Lower lobe of right lung (tissue), 2 donors: ENCODE data around the gene TSPAN9. TPM values are rescaled to one million over a fixed set of nuclear protein-coding genes. Genes with fewer than 3 reads are reported as not detected.

Experiments
- ATAC-seq, 2 donors: fragments of 200-7000 bp; cut with Tn5 transposase; one replicate each; pipeline ENCODE4 v1.9.1; 2020 to 2022; ENCODE audit warnings: mild to moderate bottlenecking in 2 of 2, moderate library complexity in 2 of 2
- DNase-seq: peaks from one replicate; pipeline ENCODE4 v3.0.0-alpha.2; 2020
- H3K27ac ChIP-seq: fragments of 200-600 bp; one replicate; pipeline ENCODE4 v1.8.0; 2022
- H3K27me3 ChIP-seq: fragments of 200-600 bp; one replicate; pipeline ENCODE4 v1.8.0; 2022; ENCODE audit warnings: low read depth
- H3K36me3 ChIP-seq: fragments of 200-600 bp; one replicate; pipeline ENCODE4 v1.8.0; 2022; ENCODE audit warnings: mild to moderate bottlenecking
- H3K4me1 ChIP-seq: fragments of 200-600 bp; one replicate; pipeline ENCODE4 v1.8.0; 2022
- H3K4me3 ChIP-seq: fragments of 200-600 bp; one replicate; pipeline ENCODE4 v1.8.0; 2022; ENCODE audit warnings: mild to moderate bottlenecking
- H3K9me3 ChIP-seq: fragments of 200-600 bp; one replicate; pipeline ENCODE4 v1.8.0; 2022
- intact Hi-C: fragments of 100-400 bp; cut with DNase I; formaldehyde crosslinking; loops from one replicate; pipeline ENCODE4 v1.11.0; 2022
- total RNA-seq: library from RNA; stranded (reverse); fragmentation: NEBNext Ultra II Directional; extraction: Animal tissue kit (Norgen Biotek cat#: 25700); gene quantifications from one replicate; pipeline ENCODE4 v1.2.1, GENCODE V29; 2021
- TF ChIP-seq, protein P1 (sequence below): fragments of 200-600 bp; IDR thresholded peaks from one replicate; pipeline ENCODE4 v1.8.0; 2022; ENCODE audit warnings: antibody characterized with exemption, mild to moderate bottlenecking
- donor health status: DM: no; HTN: yes; CAD: no; lungs with severe emphysema.

Gene TSPAN9
- total RNA-seq, 1 donor from 2014 or later, result 61.1 TPM

DNA sequence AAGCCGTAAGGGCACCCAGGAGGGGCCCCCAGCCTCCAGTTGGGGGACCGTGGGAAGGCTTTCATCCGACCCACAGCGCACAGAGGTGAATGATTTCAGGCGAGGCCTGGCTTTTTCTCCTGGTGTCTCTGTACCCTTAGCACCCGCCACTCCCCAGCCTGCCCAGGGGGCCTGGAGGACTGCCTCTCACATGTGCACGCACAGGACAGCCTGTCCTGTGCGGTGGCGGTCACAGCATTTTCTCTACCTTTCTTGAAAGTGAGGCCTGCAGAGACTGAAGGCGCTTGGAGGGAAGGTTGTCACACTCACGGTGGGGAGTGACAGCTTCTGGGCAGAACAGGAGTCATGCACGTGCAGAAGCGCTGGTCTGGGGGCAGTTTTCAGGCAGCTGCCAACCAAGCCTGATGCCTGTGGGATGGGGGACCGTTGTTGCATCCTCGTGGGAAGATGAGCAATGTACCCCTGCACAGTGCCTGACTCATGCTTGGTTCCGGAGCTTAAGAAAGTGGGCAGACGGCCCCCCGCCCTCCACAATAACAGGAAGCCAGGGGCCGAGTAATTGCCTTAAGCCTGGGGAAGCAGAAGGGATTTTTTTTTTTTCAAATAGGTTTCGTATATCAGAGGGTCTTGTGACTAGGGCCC is 148.1 kb downstream of the TSPAN9 start:
- Histone ChIP-seq H3K27ac (no peak overlapping the region), H3K4me1 (peaks cover 18% of the 10 kb centered on the region), H3K27me3 (no peaks in the 10 kb centered on the region), H3K36me3 (no peaks in the 10 kb centered on the region), H3K4me3 (no peak overlapping the region), H3K9me3 (no peaks in the 10 kb centered on the region)
- DNase-seq, result no peak
- ATAC-seq, result no peak
- TF ChIP-seq, protein P1, sequence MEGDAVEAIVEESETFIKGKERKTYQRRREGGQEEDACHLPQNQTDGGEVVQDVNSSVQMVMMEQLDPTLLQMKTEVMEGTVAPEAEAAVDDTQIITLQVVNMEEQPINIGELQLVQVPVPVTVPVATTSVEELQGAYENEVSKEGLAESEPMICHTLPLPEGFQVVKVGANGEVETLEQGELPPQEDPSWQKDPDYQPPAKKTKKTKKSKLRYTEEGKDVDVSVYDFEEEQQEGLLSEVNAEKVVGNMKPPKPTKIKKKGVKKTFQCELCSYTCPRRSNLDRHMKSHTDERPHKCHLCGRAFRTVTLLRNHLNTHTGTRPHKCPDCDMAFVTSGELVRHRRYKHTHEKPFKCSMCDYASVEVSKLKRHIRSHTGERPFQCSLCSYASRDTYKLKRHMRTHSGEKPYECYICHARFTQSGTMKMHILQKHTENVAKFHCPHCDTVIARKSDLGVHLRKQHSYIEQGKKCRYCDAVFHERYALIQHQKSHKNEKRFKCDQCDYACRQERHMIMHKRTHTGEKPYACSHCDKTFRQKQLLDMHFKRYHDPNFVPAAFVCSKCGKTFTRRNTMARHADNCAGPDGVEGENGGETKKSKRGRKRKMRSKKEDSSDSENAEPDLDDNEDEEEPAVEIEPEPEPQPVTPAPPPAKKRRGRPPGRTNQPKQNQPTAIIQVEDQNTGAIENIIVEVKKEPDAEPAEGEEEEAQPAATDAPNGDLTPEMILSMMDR, result no peak
- intact Hi-C loops, result no loop called here

DNA sequence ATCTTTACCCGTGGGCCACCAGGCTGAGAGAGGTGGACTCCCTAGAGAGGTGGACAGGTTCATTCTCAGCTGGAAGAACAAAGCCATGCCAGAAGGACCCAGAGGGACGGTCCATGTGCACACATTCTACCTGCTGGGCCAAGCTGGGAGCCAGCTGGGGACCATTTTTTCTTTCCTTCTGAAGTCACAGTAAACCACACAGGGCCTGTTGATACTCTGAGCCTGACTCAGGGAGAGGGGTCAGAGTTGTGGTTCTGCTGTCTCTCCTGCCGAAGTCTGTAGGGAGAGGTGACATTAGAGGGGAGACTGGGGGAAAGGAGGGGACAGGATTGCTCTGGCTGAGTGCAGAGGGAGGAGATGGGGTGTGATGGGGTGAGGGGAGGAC is 148.6 kb downstream of the TSPAN9 start:
- DNase-seq (no peak), ATAC-seq (no peak)
- no peaks in the 10 kb centered on the region for H3K36me3 ChIP-seq
- TF ChIP-seq, protein P1, result no peak
- H3K4me3 ChIP-seq, result no peak overlapping the region
- no peaks in the 10 kb centered on the region for H3K27me3 ChIP-seq
- no peak overlapping the region for H3K27ac ChIP-seq
- intact Hi-C loops, result no loop called here
- no peaks in the 10 kb centered on the region for H3K9me3 ChIP-seq
- H3K4me1 ChIP-seq, result peaks cover 18% of the 10 kb centered on the region

DNA sequence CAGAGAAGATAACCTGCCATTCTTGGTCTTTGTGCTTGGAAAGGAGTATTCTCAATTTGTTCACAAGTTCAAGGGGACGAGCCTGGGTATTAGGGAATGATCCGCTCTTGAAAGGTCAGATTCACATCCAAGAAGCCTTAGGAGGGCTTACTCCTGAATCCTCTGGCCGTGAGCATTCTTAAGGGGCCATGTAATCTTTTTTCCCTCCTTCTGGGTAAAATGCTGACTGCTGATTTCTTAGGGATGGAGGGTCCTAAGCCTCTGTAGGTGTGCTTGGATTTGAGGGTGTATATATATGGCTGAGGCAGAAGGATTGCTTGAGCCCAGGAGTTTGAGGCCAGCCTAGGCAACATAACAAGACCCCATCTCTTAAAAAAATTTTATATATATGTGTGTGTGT is 149.1 kb downstream of the TSPAN9 start:
- H3K4me3 ChIP-seq, result no peak overlapping the region
- H3K27me3 ChIP-seq, result no peaks in the 10 kb centered on the region
- H3K4me1 ChIP-seq, result peaks cover 22% of the 10 kb centered on the region
- TF ChIP-seq, protein P1, result no peak
- H3K36me3 ChIP-seq, result no peaks in the 10 kb centered on the region
- ATAC-seq (no peak), DNase-seq (no peak)
- H3K27ac ChIP-seq, result no peak overlapping the region
- intact Hi-C loops, result no loop called here
- H3K9me3 ChIP-seq, result no peaks in the 10 kb centered on the region

DNA sequence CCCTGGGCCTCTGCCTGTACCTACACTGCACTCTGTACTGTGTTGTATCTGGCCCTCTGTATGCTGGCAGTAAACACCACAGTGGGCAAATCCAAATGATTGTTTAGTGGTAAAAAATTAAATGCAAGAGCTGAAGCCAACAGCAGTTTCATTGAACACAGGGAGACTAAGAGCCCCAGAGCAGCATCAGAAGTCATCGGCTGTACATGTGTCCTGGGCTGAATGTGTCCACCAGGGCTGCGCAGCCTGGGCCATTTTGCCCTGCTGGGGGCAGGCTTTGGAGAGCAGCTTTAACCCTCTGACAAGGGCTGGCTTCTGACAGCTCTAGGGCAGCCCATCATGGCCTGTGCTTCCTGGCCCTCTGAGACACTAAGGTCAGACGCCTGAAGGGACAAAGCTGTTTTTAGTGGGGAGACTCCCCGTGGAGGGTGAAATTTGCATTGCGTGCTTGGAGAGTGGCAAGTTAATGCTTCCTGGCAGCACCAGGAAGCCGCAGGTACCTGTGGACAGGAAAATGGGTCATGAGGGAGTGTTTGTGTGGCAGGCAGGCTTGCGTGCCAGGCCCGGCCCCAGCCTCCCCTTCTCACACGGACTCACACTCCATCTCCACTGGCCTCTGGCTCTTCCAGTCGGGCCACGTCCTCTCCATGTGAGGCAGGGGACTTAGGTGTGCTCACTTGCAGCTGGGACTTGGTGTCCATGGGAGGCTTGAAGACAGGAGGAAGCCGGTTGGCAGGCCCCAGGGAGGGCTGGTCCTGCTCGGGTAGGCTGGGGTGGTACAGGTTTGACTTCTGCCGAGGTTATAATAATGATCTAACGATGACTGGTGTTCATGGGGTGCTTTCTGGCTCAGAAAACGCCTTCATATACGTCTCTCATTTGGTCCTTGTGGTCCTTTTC is 150.1 kb downstream of the TSPAN9 start:
- ATAC-seq, result no peak
- DNase-seq, result no peak
- intact Hi-C loops, result no loop called here
- TF ChIP-seq, protein P1, result no peak
- Histone ChIP-seq H3K36me3 (no peaks in the 10 kb centered on the region), H3K9me3 (no peaks in the 10 kb centered on the region), H3K4me1 (peaks cover 27% of the 10 kb centered on the region), H3K27me3 (no peaks in the 10 kb centered on the region), H3K27ac (no peak overlapping the region), H3K4me3 (no peak overlapping the region)

DNA sequence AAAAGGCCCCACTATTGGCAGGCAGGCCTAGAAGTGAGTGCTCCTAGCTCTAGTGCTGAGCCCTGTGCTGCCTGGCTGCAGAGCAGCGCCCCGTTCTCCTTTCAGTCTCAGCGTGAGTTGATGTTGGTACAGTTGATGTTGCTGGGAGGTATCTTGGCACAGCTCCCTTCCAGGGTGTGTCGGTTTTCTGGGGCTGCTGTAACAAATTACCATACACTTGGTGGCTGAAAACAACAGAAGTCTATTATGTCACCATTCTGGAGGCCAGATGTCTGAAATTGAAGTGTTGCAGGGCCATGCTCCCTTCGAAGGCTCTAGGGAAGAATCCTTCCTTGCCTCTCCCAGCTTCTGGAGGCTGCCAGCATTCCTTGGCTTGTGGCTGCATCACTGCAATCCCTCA is 151.4 kb downstream of the TSPAN9 start:
- no peaks in the 10 kb centered on the region for H3K27me3 ChIP-seq
- no peak overlapping the region for H3K4me3 ChIP-seq
- peaks cover 27% of the 10 kb centered on the region for H3K4me1 ChIP-seq
- no peak for DNase-seq
- ATAC-seq, result no peak
- no peak overlapping the region for H3K27ac ChIP-seq
- H3K9me3 ChIP-seq, result no peaks in the 10 kb centered on the region
- intact Hi-C loops, result no loop called here
- TF ChIP-seq, protein P1, result no peak
- no peaks in the 10 kb centered on the region for H3K36me3 ChIP-seq
